ENCODE results near the gene ALOX12.
"Not testable (repeated sequence)": the region's sequence is repeated elsewhere in the genome, so short reads cannot be mapped to it uniquely, and the experiment has no call there.

ALOX12 gene

GRCh38 chr17:6995500-6996255 is at the start of gene ALOX12:
Gene ALOX12 (plus strand): TSS chr17:6996049. CDS start chr17:6996118, 69 bp downstream.
- no peak for DNase-seq (ENCODE audit: extremely low read depth in 1 of 2, low read depth in 1 of 2)

- no peak for DNase-seq (ENCODE audit: extremely low read depth in 1 of 2, low read depth in 1 of 2)
Measured at GRCh38 chr17:6947745-6948144, 48.1 kb upstream of the ALOX12 start.

- no peak for DNase-seq (ENCODE audit: extremely low read depth in 1 of 2, low read depth in 1 of 2)
Measured at GRCh38 chr17:6948562-6948961, 47.3 kb upstream of the ALOX12 start.

- no peak for DNase-seq (ENCODE audit: extremely low read depth in 1 of 2, low read depth in 1 of 2)
Measured at GRCh38 chr17:6948976-6949375, 46.9 kb upstream of the ALOX12 start.

GRCh38 chr17:6950938-6951337 is 44.9 kb upstream of the ALOX12 start:
- not testable (repeated sequence) for DNase-seq (ENCODE audit: extremely low read depth in 1 of 2, low read depth in 1 of 2)

GRCh38 chr17:6953689-6954088 is 42.2 kb upstream of the ALOX12 start:
- no peak for DNase-seq (ENCODE audit: extremely low read depth in 1 of 2, low read depth in 1 of 2)

- no peak for DNase-seq (ENCODE audit: extremely low read depth in 1 of 2, low read depth in 1 of 2)
Measured at GRCh38 chr17:6959700-6960099, 36.1 kb upstream of the ALOX12 start.

- no peak for DNase-seq (ENCODE audit: extremely low read depth in 1 of 2, low read depth in 1 of 2)
Measured at GRCh38 chr17:6969323-6969726, 26.5 kb upstream of the ALOX12 start.

- no peak for DNase-seq (ENCODE audit: extremely low read depth in 1 of 2, low read depth in 1 of 2)
Measured at GRCh38 chr17:6970992-6971391, 24.9 kb upstream of the ALOX12 start.

GRCh38 chr17:6979440-6979839 is 16.4 kb upstream of the ALOX12 start:
- not testable (repeated sequence) for DNase-seq (ENCODE audit: extremely low read depth in 1 of 2, low read depth in 1 of 2)

- no peak for DNase-seq (ENCODE audit: extremely low read depth in 1 of 2, low read depth in 1 of 2)
Measured at GRCh38 chr17:6981426-6981825, 14.4 kb upstream of the ALOX12 start.

GRCh38 chr17:6985266-6985665 is 10.6 kb upstream of the ALOX12 start:
- no peak for DNase-seq (ENCODE audit: extremely low read depth in 1 of 2, low read depth in 1 of 2)

GRCh38 chr17:6986676-6987075 is 9.2 kb upstream of the ALOX12 start:
- no peak for DNase-seq (ENCODE audit: extremely low read depth in 1 of 2, low read depth in 1 of 2)

GRCh38 chr17:6989779-6990178 is 6.1 kb upstream of the ALOX12 start:
- DNase-seq (ENCODE audit: extremely low read depth in 1 of 2, low read depth in 1 of 2) = no peak

- not testable (repeated sequence) for DNase-seq (ENCODE audit: extremely low read depth in 1 of 2, low read depth in 1 of 2)
Measured at GRCh38 chr17:6993613-6994056, 2.2 kb upstream of the ALOX12 start.

GRCh38 chr17:6994118-6994598 is 1.7 kb upstream of the ALOX12 start:
- no peak for DNase-seq (ENCODE audit: extremely low read depth in 1 of 2, low read depth in 1 of 2)

- no peak for DNase-seq (ENCODE audit: extremely low read depth in 1 of 2, low read depth in 1 of 2)
Measured at GRCh38 chr17:6994666-6995256, 1.1 kb upstream of the ALOX12 start.

GRCh38 chr17:6996256-6997011 is 585 bp downstream of the ALOX12 start:
- no peak for DNase-seq (ENCODE audit: extremely low read depth in 1 of 2, low read depth in 1 of 2)

GRCh38 chr17:6997171-6997570 is 1.3 kb downstream of the ALOX12 start:
- DNase-seq (ENCODE audit: extremely low read depth in 1 of 2, low read depth in 1 of 2) = no peak

- DNase-seq (ENCODE audit: extremely low read depth in 1 of 2, low read depth in 1 of 2) = no peak
Measured at GRCh38 chr17:6998855-6999508, 3.1 kb downstream of the ALOX12 start.

- DNase-seq (ENCODE audit: extremely low read depth in 1 of 2, low read depth in 1 of 2) = no peak
Measured at GRCh38 chr17:7001318-7001961, 5.6 kb downstream of the ALOX12 start.
